ENCODE data around the gene ITPKC.

- TF ChIP-seq CTCF (IDR thresholded peaks at IDR 0.05) (no peak), POLR2A (IDR thresholded peaks at IDR 0.05) (no peak)
Observed at GRCh38 chr19:40744554-40745401, 27.9 kb downstream of the ITPKC start.
